Caco-2 (cell line): Measurements from ENCODE around the gene MEGF6. TPM values are rescaled to one million over a fixed set of nuclear protein-coding genes. Genes with fewer than 3 reads are reported as not detected.

Source experiments
- BruUV-seq: library from RNA; stranded (reverse); fragments of 400-500 nt; replicated peaks from 2 replicates; lab custom pipeline; 2021; lab: Mats Ljungman, UMichigan
- CTCF ChIA-PET: fragments of 300-600 bp; sonication (Branson Sonifier 250); formaldehyde crosslinking; loops from one replicate; lab custom pipeline; 2022; ENCODE audit warnings: antibody characterized with exemption; lab: Charles Lee
- POLR2A ChIA-PET: fragments of 300-600 bp; sonication (Branson Sonifier 250); formaldehyde crosslinking; loops from one replicate; lab custom pipeline; 2022; ENCODE audit warnings: antibody characterized with exemption; lab: Charles Lee
- DNase-seq, 2 experiments: peaks; one replicate each; pipeline versions ENCODE4 v3.0.0 to v3.0.0-alpha.2; 2020 to 2022
- H3K27me3 ChIP-seq: replicated peaks from 2 replicates; pipeline ENCODE4 v1.6.0; 2011; ENCODE audit warnings: low read length; ENCODE audit not compliant: control insufficient read depth, insufficient read depth
- H3K36me3 ChIP-seq: 2 replicates; pipeline ENCODE4 v1.5.1; 2011; ENCODE audit warnings: low read length; ENCODE audit not compliant: control insufficient read depth, insufficient read depth
- H3K4me1 ChIP-seq: fragments of 250-450 bp; sonication (Bioruptor Pico); 2 replicates; pipeline ENCODE4 v1.5.1; 2020; ENCODE audit warnings: mild to moderate bottlenecking
- H3K4me3 ChIP-seq: 2 replicates; pipeline ENCODE4 v1.5.1; 2011; ENCODE audit warnings: low read depth, mild to moderate bottlenecking, control low read depth, low read length
- H3K9me3 ChIP-seq: fragments of 250-450 bp; sonication (Bioruptor Pico); 2 replicates; pipeline ENCODE4 v1.5.1; 2020; ENCODE audit warnings: mild to moderate bottlenecking, moderate library complexity
- H3K27ac Mint-ChIP-seq: one replicate; pipeline ENCODE4 v1.8.0; 2022; ENCODE audit warnings: mixed read lengths; ENCODE audit not compliant: unreplicated experiment
- H3K27me3 Mint-ChIP-seq: one replicate; pipeline ENCODE4 v1.8.0; 2022; ENCODE audit warnings: mixed read lengths; ENCODE audit not compliant: insufficient read depth, unreplicated experiment
- H3K36me3 Mint-ChIP-seq: one replicate; pipeline ENCODE4 v1.8.0; 2022; ENCODE audit warnings: mild to moderate bottlenecking, mixed read lengths; ENCODE audit not compliant: insufficient read depth, unreplicated experiment
- H3K4me1 Mint-ChIP-seq: one replicate; pipeline ENCODE4 v1.8.0; 2022; ENCODE audit warnings: low read depth, mixed read lengths; ENCODE audit not compliant: unreplicated experiment
- H3K4me3 Mint-ChIP-seq: one replicate; pipeline ENCODE4 v1.8.0; 2022; ENCODE audit warnings: mild to moderate bottlenecking, moderate library complexity, mixed read lengths; ENCODE audit not compliant: unreplicated experiment
- H3K9me3 Mint-ChIP-seq: one replicate; pipeline ENCODE4 v1.8.0; 2022; ENCODE audit warnings: mixed read lengths; ENCODE audit not compliant: unreplicated experiment
- CTCF ChIP-seq, 2 experiments: fragments of 200-600 bp in 1 of 2; IDR thresholded peaks; 1 replicate in 1 of 2; 2 replicates in 1 of 2; pipeline versions ENCODE4 v1.5.1 to v1.8.0; 2011 to 2022; ENCODE audit warnings: antibody characterized with exemption in 1 of 2, control low read depth in 1 of 2, inconsistent platforms in 1 of 2, low read depth in 1 of 2, low read length in 1 of 2, mild to moderate bottlenecking in 1 of 2, moderate library complexity in 1 of 2; ENCODE audit not compliant: insufficient read depth in 1 of 2, severe bottlenecking in 1 of 2, unreplicated experiment in 1 of 2
- intact Hi-C: fragments of 100-400 bp; cut with micrococcal nuclease; formaldehyde crosslinking; loops from one replicate; pipeline ENCODE4 v1.10.0; 2022; ENCODE audit not compliant: unreplicated experiment
- total RNA-seq: library from RNA; stranded (reverse); gene quantifications from 2 replicates; pipeline ENCODE4 v1.2.3, GENCODE V29; 2022

Gene MEGF6
- total RNA-seq, 1 experiment from 2014 or later = 13.3 TPM

GRCh38 chr1:3481836-3482375 is 129.4 kb downstream of the MEGF6 start:
- POLR2A ChIA-PET = interaction anchor here (1.0 kb wide), 1 partner anchor 29 kb away, joined by 3 read pairs; no protein-coding TSS in a partner anchor
- no peak for DNase-seq
- Histone ChIP-seq H3K9me3 (no peaks in the 10 kb centered on the region), H3K4me1 (0 out of 2 replicates have a peak, but pooled peaks cover 3% of the 10 kb centered on the region), H3K27me3 (no peaks in the 10 kb centered on the region), H3K4me3 (no peak overlapping the region), H3K36me3 (no peaks in the 10 kb centered on the region)
- H3K36me3 Mint-ChIP-seq = peaks cover 11% of the 10 kb centered on the region
- no peaks in the 10 kb centered on the region for H3K4me1 Mint-ChIP-seq
- no peak overlapping the region for H3K4me3 Mint-ChIP-seq
- H3K27ac Mint-ChIP-seq = no peak overlapping the region
- no peaks in the 10 kb centered on the region for H3K27me3 Mint-ChIP-seq
- H3K9me3 Mint-ChIP-seq = no peaks in the 10 kb centered on the region
- no TSS peak for BruUV-seq
- intact Hi-C loops = no loop called here
- TF ChIP-seq CTCF (IDR thresholded peaks at IDR 0.05; ENCODE audit: insufficient read depth in 1 of 2, low read depth in 1 of 2, low read length in 1 of 2, severe bottlenecking in 1 of 2, unreplicated experiment in 1 of 2) = no peak
- CTCF ChIA-PET = interaction anchor here (2.3 kb wide), 1 partner anchor 29 kb away, joined by 11 read pairs; no protein-coding TSS in a partner anchor

- no peak for TF ChIP-seq CTCF (IDR thresholded peaks at IDR 0.05; ENCODE audit: insufficient read depth in 1 of 2, low read depth in 1 of 2, low read length in 1 of 2, severe bottlenecking in 1 of 2, unreplicated experiment in 1 of 2)
- ChIA-PET POLR2A (interaction anchor here (0.6 kb wide), 1 partner anchor 139 kb away, joined by 3 read pairs; no protein-coding TSS in a partner anchor), CTCF (no interaction called here)
- Mint-ChIP-seq H3K36me3 (peaks cover 17% of the 10 kb centered on the region), H3K4me1 (no peaks in the 10 kb centered on the region), H3K27me3 (no peaks in the 10 kb centered on the region), H3K4me3 (no peak overlapping the region), H3K9me3 (no peaks in the 10 kb centered on the region), H3K27ac (no peak overlapping the region)
- DNase-seq = no peak
- Histone ChIP-seq H3K4me3 (no peak overlapping the region), H3K27me3 (no peaks in the 10 kb centered on the region), H3K9me3 (no peaks in the 10 kb centered on the region), H3K4me1 (0 out of 2 replicates have a peak, but pooled peaks cover 3% of the 10 kb centered on the region), H3K36me3 (no peaks in the 10 kb centered on the region)
- intact Hi-C loops = no loop called here
- no TSS peak for BruUV-seq
These were observed 130.3 kb downstream of the MEGF6 start for GRCh38 chr1:3481046-3481445.

GRCh38 chr1:3480369-3480719 is 131.0 kb downstream of the MEGF6 start:
- 0 out of 2 replicates have a peak, but pooled peaks cover 3% of the 10 kb centered on the region for H3K4me1 ChIP-seq
- CTCF ChIA-PET = no interaction called here
- no peak overlapping the region for H3K4me3 ChIP-seq
- no peaks in the 10 kb centered on the region for H3K9me3 ChIP-seq
- Mint-ChIP-seq H3K27ac (no peak overlapping the region), H3K9me3 (no peaks in the 10 kb centered on the region), H3K27me3 (no peaks in the 10 kb centered on the region), H3K36me3 (peaks cover 17% of the 10 kb centered on the region), H3K4me1 (no peaks in the 10 kb centered on the region), H3K4me3 (no peak overlapping the region)
- intact Hi-C loops = no loop called here
- no TSS peak for BruUV-seq
- TF ChIP-seq CTCF (IDR thresholded peaks at IDR 0.05; ENCODE audit: insufficient read depth in 1 of 2, low read depth in 1 of 2, low read length in 1 of 2, severe bottlenecking in 1 of 2, unreplicated experiment in 1 of 2) = no peak
- POLR2A ChIA-PET = no interaction called here
- no peaks in the 10 kb centered on the region for H3K27me3 ChIP-seq
- no peak for DNase-seq
- no peaks in the 10 kb centered on the region for H3K36me3 ChIP-seq
